NCI-H187 (cell line): ENCODE results near the gene SDK1.

Source experiments
- DNase-seq, 2 experiments: peaks; one replicate each; lab custom pipeline; 2025; lab: John Stamatoyannopoulos, UW

Gene SDK1

DNA sequence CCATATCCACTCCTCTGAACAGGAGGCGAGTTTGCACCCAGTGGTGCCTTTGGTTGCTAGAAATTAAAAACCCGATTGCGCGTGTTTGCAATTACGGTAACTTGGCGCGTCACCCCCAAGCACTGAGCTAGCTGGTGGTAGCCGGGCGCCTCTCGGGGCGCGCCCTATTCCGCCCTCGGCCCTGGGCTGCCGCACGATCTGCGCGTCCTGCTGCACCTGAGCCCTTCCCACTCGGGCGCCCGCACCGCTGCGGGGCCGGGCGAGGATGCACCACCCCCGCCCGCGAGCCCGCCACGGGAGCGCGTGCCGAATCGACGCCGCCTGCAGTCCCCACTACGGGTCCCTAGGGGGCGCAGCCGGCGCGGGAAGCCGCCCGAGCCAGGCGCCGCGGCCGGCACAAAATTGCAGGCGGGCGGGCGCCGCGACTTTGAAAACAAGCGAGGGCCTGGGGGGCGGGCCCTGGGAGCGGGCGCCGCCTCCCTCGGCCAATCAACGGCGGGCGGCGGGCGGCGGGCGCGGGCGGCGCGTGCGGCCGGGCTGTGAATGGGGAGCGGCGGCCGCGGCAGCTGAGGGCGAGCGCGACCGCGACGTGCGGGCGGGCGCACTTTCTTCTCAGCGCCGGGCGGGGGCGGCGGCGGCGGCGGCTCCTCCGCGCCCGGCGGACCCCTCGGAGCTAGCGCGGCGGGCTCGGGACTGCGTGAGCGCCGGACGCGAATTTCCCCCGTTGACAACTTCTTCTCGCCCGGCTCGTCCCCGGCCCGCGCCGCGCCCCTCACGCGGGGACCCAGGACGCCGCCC is at the start of gene SDK1:
SDK1 (plus strand) TSS at position 602 of the 798 bp plus-strand sequence. CDS start 335 bp downstream, outside the sequence.
- peak; percentile 75 to 84 for DNase-seq

DNA sequence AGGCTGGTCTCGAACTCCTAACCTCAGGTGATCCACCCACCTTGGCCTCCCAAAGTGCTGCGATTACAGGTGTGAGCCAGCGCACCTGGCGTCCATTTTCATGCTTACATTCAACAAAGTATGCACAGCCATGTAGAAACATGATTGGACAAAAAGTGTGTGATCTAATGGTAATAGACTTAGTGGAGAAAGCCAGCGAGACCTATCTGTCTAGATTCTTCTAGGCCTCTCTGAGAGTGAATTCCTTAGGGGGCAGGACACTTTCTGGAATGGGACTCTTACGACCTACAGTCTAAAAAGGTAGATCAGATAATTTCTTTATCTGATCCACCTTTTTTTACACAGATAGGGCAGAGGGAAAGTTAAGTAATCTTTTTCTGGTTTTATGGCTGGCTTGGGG is 46.3 kb upstream of the SDK1 start:
- no peak for DNase-seq

- no peak for DNase-seq
Measured at GRCh38 chr7:3259711-3260400, 41.2 kb upstream of the SDK1 start.

- no peak for DNase-seq
Measured at GRCh38 chr7:3260401-3260715, 40.7 kb upstream of the SDK1 start.

DNA sequence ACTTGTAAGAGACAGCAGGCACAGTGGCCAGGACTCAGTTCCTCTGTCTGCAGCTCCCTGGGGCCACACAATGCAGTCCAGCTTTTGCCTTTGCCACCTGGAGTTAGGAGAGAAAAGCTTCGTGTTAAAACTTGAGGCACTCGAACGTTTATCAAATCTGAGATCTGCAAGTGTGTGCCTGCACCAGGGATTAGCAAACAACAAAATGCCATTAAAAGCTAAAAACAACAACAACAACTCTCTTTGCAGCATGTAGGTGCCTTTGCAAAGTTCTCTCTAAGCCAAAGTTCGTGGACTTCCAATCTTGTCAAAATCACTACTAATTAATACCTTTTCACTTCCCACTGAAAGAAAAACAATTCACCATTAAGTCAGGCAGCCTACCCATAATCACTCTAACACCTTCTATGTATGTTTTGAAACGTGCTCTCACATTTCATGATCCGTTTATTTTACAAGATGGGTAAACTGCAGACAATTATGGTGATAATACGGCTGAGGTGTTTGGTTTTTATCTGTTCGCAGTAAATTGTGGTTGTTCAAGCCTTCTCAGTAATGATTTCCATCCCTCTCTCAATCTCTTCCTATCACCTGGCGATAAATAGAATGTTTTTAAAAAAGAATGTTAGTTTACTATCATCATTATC is 36.2 kb upstream of the SDK1 start:
- DNase-seq = no peak

GRCh38 chr7:3265388-3265787 is 35.7 kb upstream of the SDK1 start:
- DNase-seq = no peak

GRCh38 chr7:3266240-3266639 is 34.8 kb upstream of the SDK1 start:
- DNase-seq = no peak

GRCh38 chr7:3267966-3268690 is 32.9 kb upstream of the SDK1 start:
- DNase-seq = peak; percentile 95 to 99

DNA sequence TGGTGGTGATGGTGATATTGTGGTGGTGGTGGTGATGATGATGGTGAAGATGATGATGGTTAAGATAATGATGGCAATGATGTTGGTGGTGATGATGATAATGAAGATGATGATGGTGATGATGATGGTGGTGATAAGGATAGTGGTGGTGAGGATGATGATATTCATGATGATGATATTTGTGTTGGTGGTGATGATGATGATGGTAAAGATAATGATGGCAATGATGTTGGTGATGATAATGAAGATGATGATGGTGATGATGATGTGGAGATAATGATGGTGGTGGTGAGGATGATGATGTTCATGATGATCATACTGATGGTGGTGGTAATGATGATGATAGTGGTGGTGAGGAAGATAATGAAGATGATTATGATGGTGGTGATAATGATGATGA is 30.7 kb upstream of the SDK1 start:
- DNase-seq = no peak

DNA sequence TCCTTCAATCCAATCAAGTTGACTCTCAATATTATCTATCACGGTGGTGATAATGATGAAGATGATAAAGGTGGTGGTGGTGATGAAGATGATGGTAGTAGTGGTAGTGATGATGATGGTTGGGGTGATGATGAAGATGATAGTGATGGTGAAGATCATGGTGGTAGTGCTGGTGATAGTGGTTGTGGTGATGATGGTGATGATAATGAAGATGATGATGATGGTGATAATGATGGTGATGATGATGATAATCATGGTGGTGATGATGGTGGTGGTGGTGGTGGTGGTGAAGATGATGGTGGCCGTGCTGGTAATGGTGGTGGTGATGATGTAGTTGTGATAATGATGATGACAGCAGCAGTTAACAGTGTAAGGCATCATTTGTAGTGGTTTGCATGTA is 29.8 kb upstream of the SDK1 start:
- DNase-seq = no peak

DNA sequence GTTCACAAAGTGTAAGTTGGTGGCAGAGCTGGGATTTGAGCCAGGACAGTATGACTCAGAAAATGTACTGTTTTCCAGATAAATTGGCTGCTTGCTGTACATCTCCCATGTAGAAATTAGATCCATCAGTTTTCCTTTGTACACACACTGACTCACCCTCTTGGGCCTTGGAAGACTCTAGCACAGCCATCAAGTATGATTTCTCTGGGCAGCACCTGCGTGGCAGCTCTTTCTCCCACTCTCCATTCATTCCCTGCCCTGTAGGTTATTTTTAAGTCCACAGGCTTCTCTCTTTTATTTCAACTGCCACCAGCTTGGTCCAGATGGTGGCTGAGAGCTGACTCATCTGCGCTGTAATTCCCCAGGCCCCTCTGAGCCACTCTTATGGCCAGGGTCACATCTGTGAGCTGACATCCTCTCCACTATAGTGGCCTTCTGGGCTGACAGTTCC is 28.3 kb upstream of the SDK1 start:
- DNase-seq = peak; percentile 25 to 35

GRCh38 chr7:3274131-3274530 is 26.9 kb upstream of the SDK1 start:
- DNase-seq = peak in 1 of 2 experiments; percentile 25

DNA sequence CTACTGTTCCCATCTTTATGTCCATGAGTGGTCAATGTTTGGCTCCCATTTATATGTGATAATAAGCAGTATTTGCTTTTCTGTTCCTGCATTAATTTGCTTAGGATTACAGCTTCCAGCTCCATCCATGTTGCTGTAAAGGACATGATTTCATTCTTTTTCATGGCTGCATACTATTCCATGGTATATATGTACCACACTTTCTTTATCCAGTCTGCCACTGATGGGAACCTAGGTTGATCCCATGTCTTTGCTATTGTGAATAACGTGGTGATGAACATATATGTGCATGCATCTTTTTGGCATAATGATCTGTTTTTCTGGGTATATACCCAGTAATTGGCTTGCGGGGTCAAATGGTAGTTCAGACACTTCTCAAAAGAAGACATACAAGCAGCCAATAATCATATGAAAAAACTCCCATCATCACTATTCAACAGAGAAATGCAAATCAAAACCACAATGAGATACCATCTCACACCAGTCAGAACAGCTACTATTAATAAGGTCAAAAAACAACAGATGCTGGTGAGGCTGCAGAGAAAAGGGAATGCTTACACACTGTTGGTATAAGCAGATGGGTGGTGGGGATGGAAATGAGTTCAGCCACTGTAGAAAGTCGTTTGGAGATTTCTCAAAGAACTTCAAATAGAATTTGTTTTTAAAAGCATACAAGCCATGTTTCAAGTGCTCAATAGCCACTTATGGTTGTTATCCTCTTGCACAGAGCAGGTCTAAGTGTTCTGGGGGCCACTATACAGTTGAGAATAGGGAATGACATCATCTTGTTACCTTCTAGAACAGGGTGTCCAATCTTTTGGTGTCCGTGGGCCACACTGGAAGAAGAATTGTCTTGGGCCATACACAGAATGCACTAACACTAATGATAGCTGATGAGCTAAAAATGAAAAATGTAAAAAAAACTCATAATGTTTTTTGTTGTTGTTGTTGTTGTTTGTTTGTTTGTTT is 23.2 kb upstream of the SDK1 start:
- peak; percentile 16 to 35 for DNase-seq

- no peak for DNase-seq
Measured at GRCh38 chr7:3279147-3279818, 21.8 kb upstream of the SDK1 start.

- DNase-seq = no peak
Measured at GRCh38 chr7:3280445-3280844, 20.6 kb upstream of the SDK1 start.

GRCh38 chr7:3280946-3281656 is 20.0 kb upstream of the SDK1 start:
- peak in 1 of 2 experiments; percentile 7 for DNase-seq

DNA sequence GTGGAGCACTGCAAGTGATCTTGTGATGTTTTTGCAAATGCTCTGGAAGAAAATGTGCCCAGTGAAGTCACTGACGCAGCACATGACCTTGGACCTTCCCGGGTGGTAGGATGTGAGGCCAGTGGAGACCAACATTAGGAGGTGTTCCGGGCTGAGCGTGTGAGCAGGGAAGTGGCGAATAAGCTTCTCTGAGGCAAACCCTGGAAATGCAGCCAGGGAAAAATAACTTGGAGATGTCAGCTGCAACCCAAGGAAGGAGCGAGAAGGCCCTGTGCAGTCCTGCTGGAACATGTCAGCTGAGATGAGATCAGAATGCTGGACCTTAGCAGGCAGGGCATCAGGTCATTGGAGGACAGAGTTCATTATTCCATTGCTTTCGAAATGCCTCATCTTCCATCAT is 18.6 kb upstream of the SDK1 start:
- DNase-seq = no peak

- DNase-seq = no peak
Measured at GRCh38 chr7:3283130-3283704, 17.8 kb upstream of the SDK1 start.

DNA sequence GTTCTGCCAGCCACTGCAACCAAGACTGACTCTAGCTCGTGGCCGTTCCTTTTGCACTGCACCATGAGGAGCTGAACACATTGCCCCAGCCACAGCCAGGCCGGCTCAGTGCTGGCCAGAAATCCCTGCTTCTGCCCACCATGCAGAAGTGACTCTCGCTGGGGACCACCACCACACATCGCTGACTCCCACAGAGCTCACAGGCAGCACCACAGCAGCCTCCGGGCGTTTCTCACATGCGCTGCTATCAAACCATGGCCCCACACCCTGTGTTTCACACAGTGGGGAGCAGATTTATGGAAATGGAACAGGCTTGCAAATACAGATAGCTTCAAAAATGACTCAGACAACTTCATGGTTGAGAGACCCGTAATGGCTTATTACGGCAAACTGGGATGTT is 15.4 kb upstream of the SDK1 start:
- no peak for DNase-seq

GRCh38 chr7:3289996-3290395 is 11.1 kb upstream of the SDK1 start:
- DNase-seq = no peak
